LoVo (cell line): Measurements from ENCODE around the gene LYPD1.

Experiments
- DNase-seq: peaks from one replicate; pipeline ENCODE4 v3.0.0-alpha.2; 2016; ENCODE audit warnings: low spot score

The LYPD1 gene

GRCh38 chr2:132668189-132668823 is 1.7 kb downstream of the LYPD1 start:
- no peak for DNase-seq

DNA sequence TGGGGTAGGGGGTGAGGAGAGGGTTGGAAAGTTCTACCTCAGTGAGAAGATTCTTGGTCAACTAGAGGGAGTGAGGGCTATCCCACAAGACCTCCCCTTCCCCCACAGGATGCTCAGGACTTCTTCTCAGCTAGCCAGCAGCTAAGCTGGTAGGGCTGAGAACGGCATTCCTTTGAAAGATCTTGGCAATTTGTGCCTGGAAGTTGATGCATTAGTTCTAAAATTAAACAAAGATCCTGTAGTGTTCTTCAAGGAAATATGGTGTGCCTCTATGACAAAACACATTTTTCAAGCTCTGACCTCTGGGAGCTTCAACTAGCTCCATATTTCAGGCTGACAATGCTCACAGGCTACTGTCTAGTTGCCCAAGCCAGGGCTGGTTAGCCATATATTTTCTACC is 2.3 kb downstream of the LYPD1 start:
- DNase-seq: no peak

- no peak for DNase-seq
Measured at GRCh38 chr2:132665401-132666140, 4.4 kb downstream of the LYPD1 start.

GRCh38 chr2:132664096-132664495 is 5.9 kb downstream of the LYPD1 start:
- no peak for DNase-seq

GRCh38 chr2:132662732-132663131 is 7.3 kb downstream of the LYPD1 start:
- DNase-seq: no peak

DNA sequence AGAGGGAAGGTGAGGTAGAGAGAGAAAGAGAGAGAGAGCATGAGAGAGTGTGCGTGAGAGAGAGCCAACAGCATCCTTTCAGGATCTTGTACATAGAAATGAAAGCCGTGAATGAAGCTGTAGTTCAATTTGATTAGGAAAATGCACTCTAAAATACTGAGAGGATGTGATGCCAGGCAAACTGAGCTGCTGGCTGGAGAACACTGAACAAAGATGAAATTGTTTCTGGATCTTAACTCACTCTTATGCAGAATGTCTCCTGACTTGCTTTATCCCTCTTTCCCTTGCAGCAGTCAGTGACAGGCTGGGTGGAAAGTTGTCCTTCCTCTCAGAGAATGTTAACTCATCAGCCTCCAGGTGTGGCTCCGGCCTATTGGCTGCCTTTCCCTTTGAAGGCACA is 10.7 kb downstream of the LYPD1 start:
- DNase-seq: no peak

DNA sequence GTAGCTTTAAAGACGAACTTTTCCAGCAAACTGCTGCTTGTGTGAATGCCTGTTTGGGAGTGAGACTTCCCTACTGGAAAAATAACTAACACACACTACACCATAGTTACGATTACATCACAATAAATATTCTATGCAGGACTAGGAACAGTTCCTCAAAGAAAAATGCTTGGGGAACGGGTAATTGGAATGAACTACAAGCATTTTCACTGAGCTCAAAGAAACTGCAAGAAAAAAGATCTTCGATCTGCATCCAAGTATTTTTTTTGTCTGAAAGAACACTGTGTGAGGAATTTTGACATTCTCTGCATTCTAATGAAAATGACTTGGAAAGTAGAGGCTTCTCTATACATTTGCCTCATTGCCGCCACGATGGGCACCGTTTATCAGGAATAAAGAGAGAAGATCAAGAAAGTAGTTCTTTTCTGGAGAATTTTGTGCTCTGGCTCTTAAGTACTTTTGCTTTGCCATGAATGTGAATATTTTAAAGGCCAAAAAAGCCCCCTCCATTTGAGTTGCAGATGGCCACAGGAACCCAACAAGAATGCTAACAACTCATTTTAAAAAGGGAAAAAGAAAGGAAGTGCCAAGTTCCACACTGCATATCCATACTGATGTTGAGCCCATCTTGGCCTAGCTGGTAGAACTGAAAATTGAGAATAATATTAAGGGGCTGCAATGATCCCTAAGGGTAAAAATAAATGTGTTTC is 13.6 kb downstream of the LYPD1 start:
- no peak for DNase-seq

GRCh38 chr2:132654968-132655367 is 15.0 kb downstream of the LYPD1 start:
- no peak for DNase-seq

GRCh38 chr2:132654335-132654734 is 15.7 kb downstream of the LYPD1 start:
- no peak for DNase-seq

DNA sequence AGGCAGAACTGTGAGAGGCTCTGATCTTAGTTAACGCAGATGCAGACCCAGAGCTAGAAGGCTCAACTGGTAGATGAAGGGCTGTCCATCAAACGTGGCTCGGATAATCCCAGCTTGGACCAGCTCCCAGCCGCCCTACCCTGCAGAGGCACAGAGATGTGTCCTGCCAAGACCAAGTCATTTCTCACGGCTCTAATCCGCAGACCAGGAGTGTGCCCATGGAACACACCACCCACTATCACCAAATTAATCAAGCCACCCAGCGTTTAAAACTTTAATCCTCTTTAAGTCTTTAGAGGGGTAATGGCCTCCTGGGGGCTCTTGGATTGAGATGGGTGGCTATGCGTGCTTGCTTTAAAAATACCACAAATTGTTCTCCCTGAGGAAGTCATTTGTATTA is 17.5 kb downstream of the LYPD1 start:
- DNase-seq: no peak

GRCh38 chr2:132651115-132652045 is 18.6 kb downstream of the LYPD1 start:
- no peak for DNase-seq

- DNase-seq: no peak
Measured at GRCh38 chr2:132646540-132647108, 23.4 kb downstream of the LYPD1 start.

GRCh38 chr2:132645722-132646539 is 24.1 kb downstream of the LYPD1 start:
- no peak for DNase-seq

DNA sequence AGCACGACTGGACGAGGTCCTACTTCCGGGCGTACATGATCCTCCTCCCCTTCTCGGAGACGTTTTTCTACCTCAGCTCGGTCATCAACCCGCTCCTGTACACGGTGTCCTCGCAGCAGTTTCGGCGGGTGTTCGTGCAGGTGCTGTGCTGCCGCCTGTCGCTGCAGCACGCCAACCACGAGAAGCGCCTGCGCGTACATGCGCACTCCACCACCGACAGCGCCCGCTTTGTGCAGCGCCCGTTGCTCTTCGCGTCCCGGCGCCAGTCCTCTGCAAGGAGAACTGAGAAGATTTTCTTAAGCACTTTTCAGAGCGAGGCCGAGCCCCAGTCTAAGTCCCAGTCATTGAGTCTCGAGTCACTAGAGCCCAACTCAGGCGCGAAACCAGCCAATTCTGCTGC is 24.8 kb downstream of the LYPD1 start:
- DNase-seq: no peak

- DNase-seq: no peak
Measured at GRCh38 chr2:132642415-132642814, 27.6 kb downstream of the LYPD1 start.

GRCh38 chr2:132641819-132642218 is 28.2 kb downstream of the LYPD1 start:
- no peak for DNase-seq

DNA sequence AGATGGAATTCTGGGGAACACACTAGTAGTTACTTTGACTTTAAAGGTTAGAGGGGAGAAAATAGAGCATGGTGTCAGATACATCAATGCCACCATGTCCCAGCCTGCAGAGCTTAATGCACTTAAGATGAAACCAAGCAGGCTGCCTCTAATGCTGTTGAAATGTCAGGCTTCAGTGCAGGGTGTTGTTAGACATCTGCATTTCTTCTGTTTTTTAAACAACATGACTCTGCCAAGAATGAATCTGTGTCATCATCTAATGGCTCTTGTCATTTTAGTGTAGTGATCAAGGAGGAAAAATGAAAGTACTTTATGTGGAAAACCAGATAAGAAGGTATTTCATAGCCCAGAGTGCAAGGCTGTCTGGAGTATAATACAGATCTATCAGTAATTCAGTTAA is 29.9 kb downstream of the LYPD1 start:
- DNase-seq: no peak

DNA sequence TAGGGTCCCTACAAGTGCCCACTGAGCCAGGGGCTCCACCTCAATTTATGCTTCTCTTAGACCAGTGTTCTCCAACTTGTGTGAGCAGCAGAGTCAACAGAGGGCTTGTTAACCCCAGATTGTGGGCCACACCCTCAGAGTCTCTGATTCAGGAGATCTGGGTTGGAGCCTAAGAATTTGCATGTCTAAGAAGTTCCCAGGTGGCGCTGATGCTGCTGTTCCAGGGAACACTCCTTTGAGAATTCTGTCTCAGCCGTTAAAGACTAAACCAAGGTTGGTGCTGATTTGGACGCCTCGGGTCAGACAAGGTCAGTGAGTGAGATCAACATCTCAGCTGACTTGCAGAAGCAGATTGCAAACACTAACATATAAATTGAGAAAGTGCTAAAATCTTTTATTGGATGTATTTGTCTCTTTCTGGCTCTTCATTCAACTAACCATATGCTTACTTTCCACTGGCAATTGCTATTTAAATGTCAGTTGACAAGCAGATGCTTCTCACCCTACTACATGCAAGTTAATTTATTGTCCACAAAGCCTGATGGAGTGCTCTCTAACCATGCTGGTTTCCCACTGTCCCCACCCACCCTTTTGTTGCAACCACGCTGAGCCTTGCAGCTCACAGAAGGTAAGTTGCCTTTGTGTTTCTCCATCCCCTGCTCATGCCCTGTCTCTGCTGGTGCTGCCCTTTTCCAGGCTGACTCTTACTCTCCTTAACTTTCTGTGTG is 31.5 kb downstream of the LYPD1 start:
- no peak for DNase-seq

GRCh38 chr2:132636346-132636745 is 33.7 kb downstream of the LYPD1 start:
- DNase-seq: no peak

GRCh38 chr2:132633635-132634034 is 36.4 kb downstream of the LYPD1 start:
- DNase-seq: no peak
